CD8-positive, alpha-beta memory T cell (primary cell): ENCODE measurements around the gene ANO5. TPM values are rescaled to one million over a fixed set of nuclear protein-coding genes. Genes with fewer than 3 reads are reported as not detected.
A peak's percentile ranks its signal among the peaks of the same experiment; 100 is the strongest.
"Not testable (repeated sequence)": the region's sequence is repeated elsewhere in the genome, so short reads cannot be mapped to it uniquely, and the experiment has no call there.

Experiments
- CTCF ChIA-PET: fragments of 350-600 bp; sonication (Branson Sonifier 250); formaldehyde crosslinking; loops from one replicate; lab custom pipeline; 2021; ENCODE audit warnings: antibody characterized with exemption; lab: Charles Lee
- POLR2A ChIA-PET: fragments of 350-600 bp; sonication (Branson Sonifier 250); formaldehyde crosslinking; loops from one replicate; lab custom pipeline; 2021; ENCODE audit warnings: antibody characterized with exemption; lab: Charles Lee
- DNase-seq, 5 donors: peaks; one replicate each; pipeline versions ENCODE4 v3.0.0 to v3.0.0-alpha.2; 2020 to 2022; ENCODE audit warnings: mixed read lengths in 1 of 5
- H3K27ac ChIP-seq: one replicate; pipeline ENCODE4 v1.7.0; 2013; ENCODE audit warnings: low read depth, mild to moderate bottlenecking, low read length, moderate library complexity
- H3K27me3 ChIP-seq: 2 replicates; pipeline ENCODE4 v1.7.0; 2013; ENCODE audit warnings: low read length, mild to moderate bottlenecking; ENCODE audit not compliant: insufficient read depth, poor library complexity, severe bottlenecking
- H3K36me3 ChIP-seq: 2 replicates; pipeline ENCODE4 v1.7.0; 2013; ENCODE audit warnings: mild to moderate bottlenecking, low read length, moderate library complexity; ENCODE audit not compliant: insufficient read depth
- H3K4me1 ChIP-seq: 2 replicates; pipeline ENCODE4 v1.7.0; 2013; ENCODE audit warnings: mild to moderate bottlenecking, low read length, moderate library complexity; ENCODE audit not compliant: insufficient read depth
- H3K4me3 ChIP-seq: 2 replicates; pipeline ENCODE4 v1.7.0; 2013; ENCODE audit warnings: mild to moderate bottlenecking, low read length
- H3K9me3 ChIP-seq: 2 replicates; pipeline ENCODE4 v1.7.0; 2013; ENCODE audit warnings: mild to moderate bottlenecking, low read length
- H3K27ac Mint-ChIP-seq, 8 donors: one replicate each; pipeline ENCODE4 v1.8.0; 2020 to 2021; ENCODE audit warnings: mixed read lengths in 8 of 8, mild to moderate bottlenecking in 6 of 8, inconsistent platforms in 3 of 8, moderate library complexity in 3 of 8
- H3K27me3 Mint-ChIP-seq, 2 donors: one replicate each; pipeline ENCODE4 v1.8.0; 2020 to 2021; ENCODE audit warnings: mixed read lengths in 2 of 2, mild to moderate bottlenecking in 1 of 2, moderate library complexity in 1 of 2
- H3K36me3 Mint-ChIP-seq, 3 donors: one replicate each; pipeline ENCODE4 v1.8.0; 2020 to 2021; ENCODE audit warnings: mixed read lengths in 3 of 3, inconsistent platforms in 1 of 3, mild to moderate bottlenecking in 1 of 3
- H3K4me1 Mint-ChIP-seq, 3 donors: one replicate each; pipeline ENCODE4 v1.8.0; 2020 to 2021; ENCODE audit warnings: mixed read lengths in 3 of 3, inconsistent platforms in 1 of 3, mild to moderate bottlenecking in 1 of 3
- H3K4me3 Mint-ChIP-seq, 7 donors: one replicate each; pipeline ENCODE4 v1.8.0; 2020 to 2021; ENCODE audit warnings: mixed read lengths in 7 of 7, mild to moderate bottlenecking in 6 of 7, moderate library complexity in 4 of 7, inconsistent platforms in 2 of 7
- H3K9me3 Mint-ChIP-seq, 5 donors: one replicate each; pipeline ENCODE4 v1.8.0; 2020 to 2022; ENCODE audit warnings: mixed read lengths in 5 of 5, mild to moderate bottlenecking in 3 of 5, moderate library complexity in 2 of 5, inconsistent platforms in 1 of 5
- polyA plus RNA-seq: library from polyadenylated mRNA; unstranded; fragments of 300-500 nt; fragmentation: Illumina TruSeq; gene quantifications from one replicate; pipeline ENCODE4 v1.2.3, GENCODE V29; 2021
- total RNA-seq, 2 experiments: library from RNA; stranded (reverse); gene quantifications; one replicate each; pipeline ENCODE4 v1.2.3, GENCODE V29; 2021

The ANO5 gene
- total and polyA plus RNA-seq, 3 experiments from 2014 or later: 0.04 TPM; not detected in 2

DNA sequence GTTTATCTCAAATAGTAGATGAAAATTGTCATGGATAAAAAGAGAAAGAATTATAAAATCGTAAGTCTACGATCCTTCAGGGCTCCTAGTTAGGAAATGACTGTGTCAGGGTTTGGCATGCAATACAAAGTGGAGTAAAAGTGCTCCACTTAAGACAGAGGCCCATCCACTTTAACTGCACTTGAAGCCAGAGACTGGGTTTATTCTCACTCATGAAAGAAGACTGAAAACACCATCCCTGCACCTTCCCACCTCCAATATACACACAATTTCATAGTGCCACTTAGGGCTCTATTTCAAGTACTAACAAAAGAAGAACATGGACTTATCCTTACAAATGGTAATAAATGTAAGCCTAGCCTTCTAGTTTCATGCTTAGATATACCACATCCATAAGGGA lies 70.7 kb downstream of the ANO5 start:
- Mint-ChIP-seq H3K9me3 (peaks cover 0 to 2% (median 0%) of the 10 kb centered on the region in 5 donors), H3K27ac (no peak overlapping the region), H3K27me3 (no peaks in the 10 kb centered on the region), H3K4me1 (no peaks in the 10 kb centered on the region), H3K4me3 (no peak overlapping the region), H3K36me3 (no peaks in the 10 kb centered on the region)
- ChIA-PET CTCF (no interaction called here), POLR2A (no interaction called here)
- H3K27me3 ChIP-seq: no peaks in the 10 kb centered on the region
- H3K4me1 ChIP-seq: no peaks in the 10 kb centered on the region
- H3K4me3 ChIP-seq: no peak overlapping the region
- DNase-seq: no peak
- H3K27ac ChIP-seq: no peak overlapping the region
- no peaks in the 10 kb centered on the region for H3K9me3 ChIP-seq
- no peaks in the 10 kb centered on the region for H3K36me3 ChIP-seq

DNA sequence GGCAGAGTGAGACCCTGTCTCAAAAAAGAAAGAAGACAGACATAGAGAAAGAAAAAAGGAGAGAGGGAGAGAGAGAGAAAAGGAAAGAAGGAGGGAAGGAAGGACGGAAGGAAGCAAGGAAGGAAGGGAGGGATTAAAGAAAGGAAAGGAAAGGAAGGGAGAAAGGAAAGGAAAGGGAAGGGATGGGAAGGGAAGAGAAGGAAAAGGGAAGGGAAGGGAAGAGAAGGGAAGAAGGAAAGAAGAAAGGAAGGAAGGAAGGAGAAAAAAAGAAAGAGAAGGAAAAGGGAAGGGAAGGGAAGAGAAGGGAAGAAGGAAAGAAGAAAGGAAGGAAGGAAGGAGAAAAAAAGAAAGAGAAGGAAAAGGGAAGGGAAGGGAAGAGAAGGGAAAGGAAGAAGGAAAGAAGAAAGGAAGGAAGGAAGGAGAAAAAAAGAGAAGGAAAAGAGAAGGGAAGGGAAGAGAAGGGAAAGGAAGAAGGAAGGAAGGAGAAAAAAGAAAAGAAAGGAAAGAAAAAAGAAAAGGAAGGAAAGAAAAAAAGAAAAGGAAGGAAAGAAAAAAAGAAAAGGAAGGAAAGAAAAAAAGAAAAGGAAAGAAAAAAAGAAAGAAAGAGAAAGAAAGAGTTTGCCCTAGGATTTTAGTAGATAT lies 76.2 kb downstream of the ANO5 start:
- H3K4me1 ChIP-seq, H3K9me3 ChIP-seq, H3K27ac Mint-ChIP-seq, H3K36me3 Mint-ChIP-seq, POLR2A ChIA-PET, DNase-seq, H3K27ac ChIP-seq, H3K27me3 ChIP-seq, H3K4me3 Mint-ChIP-seq, H3K4me1 Mint-ChIP-seq, H3K27me3 Mint-ChIP-seq, H3K36me3 ChIP-seq, CTCF ChIA-PET, H3K4me3 ChIP-seq, H3K9me3 Mint-ChIP-seq: not testable (repeated sequence)

DNA sequence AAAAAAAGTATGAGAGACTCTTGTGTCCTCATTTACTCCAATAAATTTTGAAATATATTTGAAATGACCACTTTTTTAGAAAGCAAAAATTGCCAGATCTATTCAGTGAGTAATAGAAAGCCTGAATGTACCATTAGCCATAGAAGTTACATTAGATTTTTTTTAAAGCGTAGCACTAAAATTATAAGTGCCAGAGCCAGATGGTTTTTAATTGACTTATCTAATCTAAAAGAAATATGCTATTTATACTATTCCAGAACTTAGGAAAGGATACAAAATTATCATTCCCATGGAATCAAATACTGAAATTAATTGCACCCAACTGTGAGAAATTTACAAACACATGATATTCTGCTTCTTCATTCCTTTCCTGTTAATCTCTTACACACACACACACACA lies 80.9 kb downstream of the ANO5 start:
- POLR2A ChIA-PET: no interaction called here
- Mint-ChIP-seq H3K36me3 (no peaks in the 10 kb centered on the region), H3K4me1 (no peaks in the 10 kb centered on the region), H3K4me3 (no peak overlapping the region), H3K9me3 (no peaks in the 10 kb centered on the region), H3K27me3 (peaks cover 0 to under 1% of the 10 kb centered on the region in 2 donors), H3K27ac (no peak overlapping the region)
- Histone ChIP-seq H3K27me3 (no peaks in the 10 kb centered on the region), H3K27ac (no peak overlapping the region), H3K36me3 (no peaks in the 10 kb centered on the region), H3K4me1 (no peaks in the 10 kb centered on the region), H3K9me3 (no peaks in the 10 kb centered on the region), H3K4me3 (no peak overlapping the region)
- CTCF ChIA-PET: no interaction called here
- DNase-seq: no peak

DNA sequence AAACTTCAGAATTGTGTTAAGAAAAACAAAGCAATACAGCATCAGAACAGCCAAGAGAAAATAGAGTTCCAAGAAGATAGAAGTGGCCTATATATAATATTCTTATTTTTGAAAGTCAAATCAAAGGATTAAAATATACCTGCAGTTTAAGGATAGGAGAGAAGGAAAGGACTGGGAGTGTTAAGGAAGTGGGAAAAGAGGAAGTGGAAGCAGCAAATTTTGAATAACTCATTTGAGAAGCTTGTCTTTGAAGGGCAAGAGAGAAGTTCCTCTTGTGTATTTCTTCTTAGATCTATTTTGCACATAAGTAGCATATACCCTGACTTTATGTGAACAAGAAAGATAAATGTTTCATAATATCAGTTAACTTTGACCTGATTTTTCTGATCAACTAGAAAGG lies 82.7 kb downstream of the ANO5 start:
- Mint-ChIP-seq H3K27me3 (no peaks in the 10 kb centered on the region), H3K27ac (no peak overlapping the region), H3K36me3 (no peaks in the 10 kb centered on the region), H3K9me3 (no peaks in the 10 kb centered on the region), H3K4me3 (no peak overlapping the region), H3K4me1 (no peaks in the 10 kb centered on the region)
- no peaks in the 10 kb centered on the region for H3K27me3 ChIP-seq
- ChIA-PET CTCF (no interaction called here), POLR2A (no interaction called here)
- no peak overlapping the region for H3K27ac ChIP-seq
- no peaks in the 10 kb centered on the region for H3K4me1 ChIP-seq
- H3K9me3 ChIP-seq: no peaks in the 10 kb centered on the region
- no peaks in the 10 kb centered on the region for H3K36me3 ChIP-seq
- H3K4me3 ChIP-seq: no peak overlapping the region
- DNase-seq: no peak

DNA sequence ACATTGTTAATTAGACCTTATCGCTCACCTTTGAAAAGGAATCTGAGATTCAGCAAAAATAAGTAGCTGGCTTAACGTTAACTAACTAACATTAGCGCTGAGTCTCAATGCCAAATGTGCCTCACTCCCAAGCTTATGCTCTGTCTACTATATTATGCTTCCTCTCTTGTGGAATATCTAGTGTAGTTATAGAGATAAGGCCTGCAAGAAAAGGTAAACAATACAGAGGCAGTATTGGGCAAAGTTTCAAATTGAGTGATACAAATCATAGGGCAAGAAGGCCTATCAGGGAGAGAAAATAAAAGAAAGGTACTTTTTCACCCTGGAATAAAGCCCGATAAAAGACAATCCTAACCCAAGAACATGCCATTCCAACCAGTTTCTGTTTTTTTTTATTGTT lies 83.7 kb downstream of the ANO5 start:
- Mint-ChIP-seq H3K36me3 (no peaks in the 10 kb centered on the region), H3K9me3 (no peaks in the 10 kb centered on the region)
- POLR2A ChIA-PET: no interaction called here

GRCh38 chr11:22284991-22285390 lies 92.1 kb downstream of the ANO5 start:
- H3K9me3 Mint-ChIP-seq, H3K4me3 Mint-ChIP-seq, H3K4me1 ChIP-seq, H3K4me3 ChIP-seq, H3K27ac Mint-ChIP-seq, CTCF ChIA-PET, H3K9me3 ChIP-seq, H3K27me3 ChIP-seq, H3K4me1 Mint-ChIP-seq, POLR2A ChIA-PET, H3K36me3 Mint-ChIP-seq, H3K27ac ChIP-seq, H3K27me3 Mint-ChIP-seq, H3K36me3 ChIP-seq: not testable (repeated sequence)
- DNase-seq: peak in 1 of 5 donors; percentile 38

More for the DNA sequence above, 83.7 kb downstream of the ANO5 start:
- Mint-ChIP-seq H3K27me3 (no peaks in the 10 kb centered on the region), H3K4me3 (no peak overlapping the region), H3K4me1 (no peaks in the 10 kb centered on the region), H3K27ac (no peak overlapping the region)
- no peaks in the 10 kb centered on the region for H3K9me3 ChIP-seq
- no peak for DNase-seq
- no peak overlapping the region for H3K27ac ChIP-seq
- H3K4me1 ChIP-seq: no peaks in the 10 kb centered on the region
- no peak overlapping the region for H3K4me3 ChIP-seq
- H3K27me3 ChIP-seq: no peaks in the 10 kb centered on the region
- H3K36me3 ChIP-seq: no peaks in the 10 kb centered on the region
- CTCF ChIA-PET: no interaction called here

DNA sequence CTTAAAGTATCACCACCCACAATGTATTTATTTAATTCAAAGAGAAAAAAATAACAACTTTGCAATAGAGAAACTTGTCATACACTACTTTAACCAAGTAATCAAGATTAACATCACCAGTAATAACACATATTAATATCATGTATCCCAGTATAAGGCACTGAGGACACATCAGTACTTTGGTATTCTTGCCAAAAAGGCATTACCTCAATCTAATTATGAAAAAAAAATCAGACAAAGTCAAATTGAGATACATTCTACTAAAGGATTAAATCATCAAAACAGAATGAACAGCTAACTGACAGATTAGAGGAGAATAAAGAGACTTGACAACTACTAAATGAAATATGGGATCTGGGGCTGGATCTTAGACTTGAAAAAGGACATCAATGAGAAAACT lies 109.5 kb downstream of the ANO5 start:
- H3K4me1 Mint-ChIP-seq: no peaks in the 10 kb centered on the region
- CTCF ChIA-PET: no interaction called here
- no peak overlapping the region for H3K27ac Mint-ChIP-seq
- no peaks in the 10 kb centered on the region for H3K27me3 ChIP-seq
- no peak overlapping the region for H3K4me3 ChIP-seq
- H3K27me3 Mint-ChIP-seq: peaks cover 4 to 7% of the 10 kb centered on the region in 2 donors
- H3K4me1 ChIP-seq: no peaks in the 10 kb centered on the region
- H3K27ac ChIP-seq: no peak overlapping the region
- no peaks in the 10 kb centered on the region for H3K9me3 ChIP-seq
- H3K36me3 ChIP-seq: no peaks in the 10 kb centered on the region
- H3K36me3 Mint-ChIP-seq: no peaks in the 10 kb centered on the region
- POLR2A ChIA-PET: no interaction called here
- H3K9me3 Mint-ChIP-seq: no peaks in the 10 kb centered on the region
- no peak overlapping the region for H3K4me3 Mint-ChIP-seq
- no peak for DNase-seq

GRCh38 chr11:22304337-22304961 lies 111.6 kb downstream of the ANO5 start:
- Mint-ChIP-seq H3K27me3 (peaks cover 4 to 7% of the 10 kb centered on the region in 2 donors), H3K9me3 (no peaks in the 10 kb centered on the region), H3K36me3 (no peaks in the 10 kb centered on the region), H3K27ac (no peak overlapping the region), H3K4me3 (no peak overlapping the region), H3K4me1 (no peaks in the 10 kb centered on the region)
- peak in 1 of 5 donors; percentile 4 for DNase-seq
- CTCF ChIA-PET: interaction anchor here (1.1 to 1.2 kb wide), 2 partner anchors 10 to 14 kb away, joined by 3 to 5 read pairs; no protein-coding TSS in a partner anchor
- Histone ChIP-seq H3K27me3 (no peaks in the 10 kb centered on the region), H3K9me3 (no peaks in the 10 kb centered on the region), H3K4me3 (no peak overlapping the region), H3K4me1 (no peaks in the 10 kb centered on the region), H3K36me3 (no peaks in the 10 kb centered on the region), H3K27ac (no peak overlapping the region)
- POLR2A ChIA-PET: no interaction called here
